Stimulated activated CD4-positive, alpha-beta T cell treated with anti-CD3 and anti-CD28 coated beads, Interleukin-4, amount 100 ng/mL, for 4 hours (primary cell): ENCODE results near the gene NAA16.
"Not testable (repeated sequence)": the region's sequence is repeated elsewhere in the genome, so short reads cannot be mapped to it uniquely, and the experiment has no call there.

Source experiments
- DNase-seq, 2 experiments: peaks; one replicate each; pipeline ENCODE4 v3.0.0-alpha.2; 2020

The NAA16 gene

GRCh38 chr13:41411522-41411921 is 100.5 kb downstream of the NAA16 start:
- no peak for DNase-seq

GRCh38 chr13:41413872-41414271 is 102.8 kb downstream of the NAA16 start:
- DNase-seq = no peak

- no peak for DNase-seq
Observed at GRCh38 chr13:41416276-41416675, 105.2 kb downstream of the NAA16 start.

GRCh38 chr13:41418027-41418426 is 107.0 kb downstream of the NAA16 start:
- DNase-seq = no peak

GRCh38 chr13:41418731-41419130 is 107.7 kb downstream of the NAA16 start:
- DNase-seq = no peak

- DNase-seq = no peak
Observed at GRCh38 chr13:41419206-41419605, 108.1 kb downstream of the NAA16 start.

GRCh38 chr13:41420146-41420545 is 109.1 kb downstream of the NAA16 start:
- no peak for DNase-seq

- DNase-seq = not testable (repeated sequence)
Observed at GRCh38 chr13:41421330-41421729, 110.3 kb downstream of the NAA16 start.

GRCh38 chr13:41421983-41422382 is 110.9 kb downstream of the NAA16 start:
- not testable (repeated sequence) for DNase-seq

GRCh38 chr13:41423259-41423658 is 112.2 kb downstream of the NAA16 start:
- not testable (repeated sequence) for DNase-seq

- not testable (repeated sequence) for DNase-seq
Observed at GRCh38 chr13:41424675-41425074, 113.6 kb downstream of the NAA16 start.

GRCh38 chr13:41426047-41426446 is 115.0 kb downstream of the NAA16 start:
- DNase-seq = no peak
